Activated naive CD4-positive, alpha-beta T cell treated with anti-CD3 and anti-CD28 coated beads, Interleukin-2, amount 10 ng/mL, durations not matched to agents 7 days and 5 days (primary cell): ENCODE measurements around the gene GGCX.
"Not testable (repeated sequence)": the region's sequence is repeated elsewhere in the genome, so short reads cannot be mapped to it uniquely, and the experiment has no call there.

Experiments used
- CTCF ChIA-PET: fragments of 350-600 bp; sonication (Branson Sonifier 250); formaldehyde crosslinking; loops from one replicate; lab custom pipeline; 2021; ENCODE audit warnings: antibody characterized with exemption; lab: Charles Lee
- DNase-seq: peaks from one replicate; pipeline ENCODE4 v3.0.0-alpha.2; 2020
- H3K27ac Mint-ChIP-seq: one replicate; pipeline ENCODE4 v1.8.0; 2021; ENCODE audit warnings: mild to moderate bottlenecking, moderate library complexity, mixed read lengths
- H3K27me3 Mint-ChIP-seq: one replicate; pipeline ENCODE4 v1.8.0; 2021; ENCODE audit warnings: mild to moderate bottlenecking, mixed read lengths
- H3K36me3 Mint-ChIP-seq: one replicate; pipeline ENCODE4 v1.8.0; 2021; ENCODE audit warnings: mixed read lengths
- H3K4me1 Mint-ChIP-seq: one replicate; pipeline ENCODE4 v1.8.0; 2021; ENCODE audit warnings: mixed read lengths
- H3K4me3 Mint-ChIP-seq: one replicate; pipeline ENCODE4 v1.8.0; 2021; ENCODE audit warnings: mild to moderate bottlenecking, moderate library complexity, mixed read lengths
- H3K9me3 Mint-ChIP-seq: one replicate; pipeline ENCODE4 v1.8.0; 2021; ENCODE audit warnings: mixed read lengths

GGCX gene

DNA sequence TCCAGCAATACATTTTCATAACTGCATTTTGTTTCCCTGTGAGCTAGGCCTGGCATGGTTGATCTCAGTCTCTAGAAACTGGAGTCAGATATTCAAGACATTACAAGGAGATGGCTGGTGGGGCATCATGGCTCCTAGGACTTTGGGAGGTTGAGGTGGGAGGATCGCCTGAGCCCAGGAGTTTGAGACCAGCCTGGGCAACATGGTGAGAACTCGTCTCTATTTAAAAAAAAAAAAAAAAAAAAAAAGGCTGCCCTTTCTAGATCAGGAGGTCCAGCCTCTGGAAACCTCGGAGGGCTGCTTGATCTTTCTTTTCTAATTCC is 15.7 kb upstream of the GGCX start:
- Mint-ChIP-seq H3K4me3 (peak overlapping the region; percentile 95), H3K9me3 (no peaks in the 10 kb centered on the region), H3K27ac (peak overlapping the region; percentile 86), H3K27me3 (peaks cover 33% of the 10 kb centered on the region), H3K36me3 (peaks cover 19% of the 10 kb centered on the region), H3K4me1 (peaks cover 40% of the 10 kb centered on the region)
- DNase-seq = no peak
- CTCF ChIA-PET = interaction anchor here (0.6 to 1.6 kb wide), 3 partner anchors 15 to 156 kb away, joined by 3 to 7 read pairs (median 3); no protein-coding TSS in a partner anchor

DNA sequence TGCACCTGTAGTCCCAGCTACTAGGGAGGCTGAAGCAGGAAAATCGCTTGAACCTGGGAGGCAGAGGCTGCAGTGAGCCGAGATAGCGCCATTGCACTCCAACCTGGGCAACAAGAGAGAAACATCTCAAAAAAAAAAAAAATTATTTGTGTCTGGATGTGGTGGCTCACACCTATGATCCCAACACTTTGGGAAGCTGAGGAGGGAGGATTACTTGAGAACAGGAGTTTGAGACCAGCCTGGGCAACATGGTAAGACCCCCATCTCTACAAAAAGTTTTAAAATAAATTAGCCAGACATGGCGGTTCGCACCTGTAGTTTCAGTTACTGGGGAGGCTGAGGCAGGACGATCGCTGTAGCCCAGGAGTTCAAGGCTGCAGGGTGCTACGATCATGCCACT is 14.4 kb upstream of the GGCX start:
- Mint-ChIP-seq H3K36me3 (peaks cover 12% of the 10 kb centered on the region), H3K27me3 (peaks cover 46% of the 10 kb centered on the region), H3K9me3 (no peaks in the 10 kb centered on the region), H3K4me1 (peaks cover 33% of the 10 kb centered on the region), H3K4me3 (no peak overlapping the region), H3K27ac (no peak overlapping the region)
- DNase-seq = no peak
- CTCF ChIA-PET = interaction anchor here (1.3 kb wide), 1 partner anchor 20 kb away, joined by 4 read pairs; the partner anchor contains the start of gene RNF181

DNA sequence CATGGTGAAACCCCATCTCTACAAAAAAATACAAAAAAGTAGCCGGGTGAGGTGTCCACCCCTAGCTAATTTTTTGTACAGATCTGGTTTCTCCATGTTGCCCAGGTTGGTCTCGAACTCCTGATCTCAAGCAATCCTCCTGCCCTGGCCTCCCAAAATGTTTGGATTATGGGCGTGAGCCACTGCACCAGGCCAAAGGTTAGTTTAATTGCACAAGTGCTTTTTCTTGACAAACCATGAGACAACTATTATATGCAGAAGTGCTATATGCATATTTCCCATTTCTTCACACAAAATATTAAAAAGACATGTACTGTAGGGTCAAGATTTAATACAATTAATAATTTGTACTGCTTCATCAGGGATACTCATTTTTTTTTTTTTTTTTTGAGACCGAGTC is 5.0 kb upstream of the GGCX start:
- Mint-ChIP-seq H3K4me1 (peaks cover 17% of the 10 kb centered on the region), H3K36me3 (peaks cover 1% of the 10 kb centered on the region), H3K27me3 (peaks cover 38% of the 10 kb centered on the region), H3K27ac (no peak overlapping the region), H3K4me3 (no peak overlapping the region), H3K9me3 (no peaks in the 10 kb centered on the region)
- DNase-seq = no peak
- CTCF ChIA-PET = no interaction called here

DNA sequence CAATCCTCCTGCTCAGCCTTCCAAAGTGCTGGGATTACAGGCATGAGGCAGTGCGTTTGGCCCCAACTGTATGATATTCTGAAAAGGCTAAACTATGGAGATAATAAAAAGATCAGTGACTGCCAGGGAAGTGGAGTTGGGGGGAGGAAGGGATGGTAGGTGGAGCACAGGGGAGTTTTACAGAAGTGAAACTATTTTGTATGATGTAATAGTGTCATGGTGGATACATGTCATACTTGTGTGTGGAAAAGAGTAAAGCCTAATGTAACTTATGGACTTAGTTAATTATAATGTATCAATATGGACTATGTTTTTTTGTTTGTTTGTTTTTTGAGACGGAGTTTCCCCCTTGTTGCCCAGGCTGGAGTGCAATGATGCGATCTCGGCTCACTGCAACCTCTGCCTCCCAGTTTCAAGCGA is 2.9 kb upstream of the GGCX start:
- DNase-seq = no peak
- CTCF ChIA-PET = no interaction called here
- H3K4me3 Mint-ChIP-seq = no peak overlapping the region
- H3K27ac Mint-ChIP-seq = no peak overlapping the region
- peaks cover 1% of the 10 kb centered on the region for H3K36me3 Mint-ChIP-seq
- H3K27me3 Mint-ChIP-seq = peaks cover 17% of the 10 kb centered on the region
- H3K9me3 Mint-ChIP-seq = no peaks in the 10 kb centered on the region
- H3K4me1 Mint-ChIP-seq = peaks cover 36% of the 10 kb centered on the region

DNA sequence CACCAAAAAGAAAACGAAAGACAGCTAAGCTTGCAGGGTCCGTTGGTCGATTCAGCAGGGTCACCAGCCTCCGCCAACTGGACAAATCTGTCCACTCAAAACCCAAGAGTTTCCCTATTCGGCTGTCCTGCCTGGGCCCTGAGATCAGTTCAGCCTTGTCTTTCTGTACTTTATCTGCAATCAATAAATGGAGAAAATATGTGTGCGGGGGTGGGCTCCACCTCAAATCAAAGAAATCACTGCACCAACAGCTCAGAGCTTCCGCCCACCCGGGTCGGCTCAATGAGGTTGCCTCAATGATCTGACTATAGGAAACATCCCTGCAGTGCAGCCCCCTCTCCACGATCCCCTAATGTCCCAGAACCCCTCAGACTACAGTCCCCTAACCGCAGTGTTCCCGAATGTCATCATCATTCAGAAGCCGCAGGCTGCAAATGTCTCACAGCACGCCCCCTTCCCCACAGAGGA is 447 bp downstream of the GGCX start:
- Mint-ChIP-seq H3K27me3 (peaks cover 9% of the 10 kb centered on the region), H3K27ac (peak overlapping the region; percentile 97), H3K4me1 (peaks cover 40% of the 10 kb centered on the region), H3K36me3 (peaks cover 6% of the 10 kb centered on the region), H3K9me3 (no peaks in the 10 kb centered on the region), H3K4me3 (peak overlapping the region; percentile 98)
- CTCF ChIA-PET = interaction anchor here (0.6 to 3.9 kb wide), 4 partner anchors 11 to 140 kb away, joined by 3 to 33 read pairs (median 5); no protein-coding TSS in a partner anchor
- DNase-seq = no peak

DNA sequence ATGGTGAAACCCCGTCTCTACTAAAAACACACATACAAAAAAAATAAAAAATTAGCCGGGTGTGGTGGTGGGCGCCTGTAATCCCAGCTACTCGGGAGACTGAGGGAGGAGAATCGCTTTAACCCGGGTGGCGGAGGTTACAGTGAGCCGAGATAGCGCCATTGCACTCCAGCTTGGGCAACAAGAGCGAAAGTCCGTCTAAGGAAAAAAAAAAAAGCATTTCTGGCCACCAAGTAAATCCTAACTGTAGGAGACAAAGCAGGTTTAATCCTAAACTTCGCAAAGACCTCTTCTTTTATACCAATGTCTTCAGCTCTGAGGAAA is 928 bp downstream of the GGCX start:
- not testable (repeated sequence) for H3K36me3 Mint-ChIP-seq
- CTCF ChIA-PET = interaction anchor here (0.6 to 3.9 kb wide), 4 partner anchors 10 to 140 kb away, joined by 3 to 33 read pairs (median 5); no protein-coding TSS in a partner anchor

DNA sequence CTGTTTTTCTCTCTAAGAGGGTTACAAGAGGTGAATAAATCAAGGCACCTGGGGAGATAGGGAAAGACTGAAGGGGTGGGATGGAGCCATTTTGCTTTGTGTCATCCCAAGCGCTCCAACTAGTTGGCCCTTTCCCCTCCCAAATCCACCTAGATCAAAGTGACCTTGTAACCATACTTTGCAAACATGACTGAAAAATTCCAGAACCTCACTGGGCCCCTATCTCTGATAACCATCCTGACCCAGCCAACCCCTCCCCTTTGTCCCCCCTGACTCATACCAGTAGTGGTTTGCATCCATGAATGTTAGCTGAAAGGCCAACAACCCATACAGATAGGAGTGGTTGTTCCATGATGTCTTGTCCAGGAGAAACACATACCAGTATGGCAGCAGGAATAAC is 3.1 kb downstream of the GGCX start:
- H3K27ac Mint-ChIP-seq = no peak overlapping the region

More for the DNA sequence above, 928 bp downstream of the GGCX start:
- H3K27me3 Mint-ChIP-seq, H3K9me3 Mint-ChIP-seq, H3K27ac Mint-ChIP-seq, DNase-seq: not testable (repeated sequence)
- H3K4me1 Mint-ChIP-seq = peaks cover 40% of the 10 kb centered on the region
- H3K4me3 Mint-ChIP-seq = peak overlapping the region; percentile 98

DNA sequence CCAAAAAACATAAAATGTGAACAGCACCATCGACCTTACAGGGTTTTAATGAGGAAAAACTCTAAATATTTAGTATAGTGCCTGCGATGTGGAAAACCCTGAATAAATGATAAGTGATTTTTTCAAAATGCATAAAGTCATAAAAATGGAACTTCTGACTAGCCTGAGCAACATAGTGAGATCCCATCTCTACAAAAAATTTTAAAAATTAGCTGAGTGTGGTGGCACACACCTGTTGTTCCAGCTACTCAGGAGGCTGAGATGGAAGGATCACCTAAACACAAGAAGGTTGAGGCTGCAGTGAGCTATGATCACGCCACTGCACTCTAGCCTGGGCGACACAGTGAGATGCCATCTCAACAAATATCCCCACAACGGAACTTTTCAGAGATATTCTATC is 4.2 kb downstream of the GGCX start:
- DNase-seq = no peak
- Mint-ChIP-seq H3K36me3 (peaks cover 22% of the 10 kb centered on the region), H3K27me3 (peaks cover 5% of the 10 kb centered on the region), H3K9me3 (no peaks in the 10 kb centered on the region), H3K27ac (no peak overlapping the region), H3K4me3 (no peak overlapping the region), H3K4me1 (peaks cover 32% of the 10 kb centered on the region)
- CTCF ChIA-PET = interaction anchor here (1.1 to 10.1 kb wide), 4 partner anchors 14 to 257 kb away, joined by 3 to 197 read pairs (median 4); partner anchors contain the start of gene SH2D6

More for the DNA sequence above, 3.1 kb downstream of the GGCX start:
- Mint-ChIP-seq H3K36me3 (peaks cover 17% of the 10 kb centered on the region), H3K9me3 (no peaks in the 10 kb centered on the region), H3K4me1 (peaks cover 33% of the 10 kb centered on the region), H3K4me3 (no peak overlapping the region), H3K27me3 (peaks cover 5% of the 10 kb centered on the region)
- CTCF ChIA-PET = interaction anchor here (1.1 to 3.9 kb wide), 2 partner anchors 8 to 192 kb away, joined by 3 to 33 read pairs; no protein-coding TSS in a partner anchor
- no peak for DNase-seq

DNA sequence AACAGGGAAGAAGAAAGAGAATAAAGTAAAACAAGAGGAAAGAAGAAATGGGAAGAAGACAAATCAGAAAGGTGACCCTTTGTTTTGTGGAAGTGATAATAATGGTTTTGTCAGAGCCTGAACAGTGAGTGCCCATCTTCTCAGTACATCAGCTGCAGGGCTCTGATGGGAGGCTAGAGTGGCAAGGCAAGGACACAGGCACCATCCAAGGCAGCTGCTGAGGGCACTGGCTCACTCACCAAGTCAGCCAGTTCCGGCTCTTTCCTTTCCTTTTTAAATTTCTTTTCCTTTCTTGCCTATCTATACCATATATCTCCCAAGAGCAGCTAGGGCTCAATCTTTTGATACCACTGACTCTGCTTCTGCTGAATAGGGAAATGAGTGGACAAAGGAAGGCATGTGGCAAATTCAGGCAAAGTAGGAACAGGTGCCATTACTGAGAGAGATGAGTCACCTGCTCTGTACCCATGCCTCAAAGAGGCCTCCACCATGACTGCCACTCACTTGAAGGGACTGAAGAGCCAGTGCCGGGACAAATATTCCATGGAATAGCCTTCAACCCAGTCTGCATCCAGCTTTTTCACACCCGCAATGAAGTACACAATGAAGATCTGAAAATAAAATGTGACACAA is 6.2 kb downstream of the GGCX start:
- no peak for DNase-seq
- no peak overlapping the region for H3K27ac Mint-ChIP-seq
- H3K4me3 Mint-ChIP-seq = no peak overlapping the region
- CTCF ChIA-PET = interaction anchor here (0.6 to 10.1 kb wide), 4 partner anchors 24 to 255 kb away, joined by 3 to 197 read pairs (median 62); partner anchors contain the start of gene SH2D6
- H3K9me3 Mint-ChIP-seq = no peaks in the 10 kb centered on the region
- no peaks in the 10 kb centered on the region for H3K27me3 Mint-ChIP-seq
- H3K4me1 Mint-ChIP-seq = peaks cover 19% of the 10 kb centered on the region
- peaks cover 34% of the 10 kb centered on the region for H3K36me3 Mint-ChIP-seq

DNA sequence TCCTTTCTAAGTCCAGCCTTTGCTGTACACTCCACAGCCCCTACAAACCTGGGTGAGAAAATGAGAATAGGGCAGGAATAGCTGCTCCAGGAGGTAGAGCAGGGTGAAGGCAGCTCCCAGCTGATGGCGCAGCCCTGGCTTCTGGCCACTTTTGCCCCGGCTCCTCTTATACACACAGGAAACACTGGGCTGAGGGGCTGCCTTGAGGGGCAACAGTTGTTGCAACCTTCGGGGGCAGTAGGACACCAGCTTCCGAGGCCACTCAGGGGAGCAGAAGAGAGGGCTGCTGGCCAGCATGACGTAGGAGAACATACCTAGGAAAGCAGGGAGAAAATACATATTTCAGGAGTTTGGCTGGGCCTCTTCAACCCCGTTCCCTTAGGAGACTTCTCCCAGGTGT is 8.1 kb downstream of the GGCX start:
- H3K4me3 Mint-ChIP-seq = no peak overlapping the region
- CTCF ChIA-PET = interaction anchor here (1.9 to 10.1 kb wide), 5 partner anchors 13 to 162 kb away, joined by 4 to 197 read pairs (median 34); partner anchors contain the start of genes MAT2A and SH2D6
- H3K27me3 Mint-ChIP-seq = no peaks in the 10 kb centered on the region
- peaks cover 6% of the 10 kb centered on the region for H3K4me1 Mint-ChIP-seq
- H3K9me3 Mint-ChIP-seq = no peaks in the 10 kb centered on the region
- H3K27ac Mint-ChIP-seq = no peak overlapping the region
- peaks cover 36% of the 10 kb centered on the region for H3K36me3 Mint-ChIP-seq
- no peak for DNase-seq

DNA sequence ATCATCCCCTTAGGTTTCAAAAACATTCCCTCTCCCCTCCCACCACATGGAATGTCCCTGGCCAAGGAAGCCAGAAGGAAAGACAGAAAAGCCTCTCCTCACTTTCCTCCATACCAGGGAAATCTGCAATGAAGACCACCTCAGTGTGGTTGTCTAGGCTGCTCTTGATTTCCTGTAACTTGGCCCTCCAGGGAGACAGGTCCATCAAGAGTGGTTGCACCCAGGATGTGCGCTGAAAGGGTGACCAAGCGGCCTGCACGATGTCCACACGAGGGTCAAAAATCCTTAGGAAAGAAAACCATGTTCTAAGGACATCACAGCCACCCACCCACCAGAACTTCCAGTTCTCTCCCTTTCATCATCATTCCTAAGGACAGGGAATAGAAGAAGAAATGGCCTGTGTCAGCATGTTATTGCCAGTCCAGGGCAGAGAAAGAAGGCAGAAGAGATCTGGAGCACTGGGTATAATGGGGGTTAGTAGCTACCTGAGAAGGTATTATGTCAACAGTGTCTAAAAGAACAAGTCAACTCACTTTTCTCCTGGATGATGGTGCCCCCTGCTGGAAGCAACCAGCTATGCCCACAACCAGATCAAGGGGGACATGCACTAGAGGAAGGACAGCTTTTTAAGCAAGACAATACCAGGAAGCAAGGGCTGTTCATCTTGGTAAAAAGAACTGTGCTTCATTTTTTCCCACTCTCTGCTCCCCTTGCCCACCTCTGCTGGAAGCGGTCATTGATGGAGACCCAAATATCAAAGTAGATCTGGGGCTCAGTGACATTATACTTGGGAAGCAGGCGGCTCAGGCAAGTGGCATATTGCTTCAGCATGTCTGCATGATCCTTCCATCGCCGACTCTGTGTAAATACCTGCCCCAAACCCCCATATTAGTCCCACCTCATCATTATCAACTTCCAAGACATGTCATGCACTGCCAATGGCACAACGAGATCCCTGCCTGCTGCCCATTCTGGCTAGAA is 9.3 kb downstream of the GGCX start:
- peak; percentile 94 for DNase-seq
- Mint-ChIP-seq H3K36me3 (peaks cover 42% of the 10 kb centered on the region), H3K4me3 (no peak overlapping the region), H3K9me3 (no peaks in the 10 kb centered on the region), H3K4me1 (peaks cover 6% of the 10 kb centered on the region), H3K27ac (peak overlapping the region; percentile 70), H3K27me3 (no peaks in the 10 kb centered on the region)
- CTCF ChIA-PET = interaction anchor here (0.5 to 10.1 kb wide), 27 partner anchors 8 to 267 kb away, joined by 3 to 197 read pairs (median 4); partner anchors contain the start of genes ELMOD3, GGCX, MAT2A and RETSAT

DNA sequence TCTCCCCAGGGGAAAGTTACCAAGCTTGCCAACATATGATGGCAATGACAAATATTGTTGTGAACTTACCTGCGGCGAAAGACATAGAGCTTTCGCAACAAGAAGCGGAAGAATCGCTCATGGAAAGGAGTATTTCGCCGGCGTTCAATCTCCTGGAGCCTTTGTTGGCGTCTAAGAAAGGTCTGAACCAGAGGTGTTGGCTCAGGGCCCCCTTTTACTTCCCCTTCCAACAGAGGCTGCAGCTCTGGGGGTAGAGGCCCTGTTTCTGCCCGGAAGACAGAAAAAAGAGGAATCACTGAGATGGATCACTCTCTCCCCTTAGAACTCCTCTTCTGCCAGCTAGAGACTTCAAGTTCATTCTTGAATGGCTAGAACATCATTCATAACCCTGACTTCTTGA is 10.8 kb downstream of the GGCX start:
- Mint-ChIP-seq H3K9me3 (no peaks in the 10 kb centered on the region), H3K4me3 (no peak overlapping the region), H3K27ac (no peak overlapping the region), H3K27me3 (no peaks in the 10 kb centered on the region), H3K4me1 (peaks cover 6% of the 10 kb centered on the region), H3K36me3 (peaks cover 47% of the 10 kb centered on the region)
- DNase-seq = no peak
- CTCF ChIA-PET = interaction anchor here (0.9 to 10.1 kb wide), 15 partner anchors 10 to 250 kb away, joined by 3 to 197 read pairs (median 9); partner anchors contain the start of genes GGCX, MAT2A, SH2D6 and VAMP8

DNA sequence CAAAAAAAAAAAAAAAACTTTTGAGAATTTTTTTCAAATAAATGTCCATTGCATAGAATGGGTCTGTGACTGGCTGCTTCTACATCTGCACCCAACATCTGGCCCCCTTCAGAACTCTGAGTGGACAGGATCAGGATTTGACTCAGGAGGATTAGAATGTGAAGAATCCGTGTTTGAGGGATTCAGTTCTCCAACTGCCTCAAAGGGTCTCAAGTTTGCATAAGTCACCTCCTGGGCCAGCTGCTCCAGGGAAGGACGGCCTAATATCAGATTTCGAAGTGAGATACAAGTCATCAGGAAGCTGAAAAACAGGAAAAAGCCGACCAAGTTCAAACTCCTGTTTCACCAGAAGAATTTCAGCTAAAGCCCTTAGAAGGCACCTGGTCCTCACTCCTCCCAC is 11.5 kb downstream of the GGCX start:
- Mint-ChIP-seq H3K27me3 (no peaks in the 10 kb centered on the region), H3K4me1 (peaks cover 6% of the 10 kb centered on the region), H3K27ac (no peak overlapping the region), H3K36me3 (peaks cover 50% of the 10 kb centered on the region), H3K4me3 (no peak overlapping the region), H3K9me3 (no peaks in the 10 kb centered on the region)
- no peak for DNase-seq
- CTCF ChIA-PET = interaction anchor here (1.1 to 10.1 kb wide), 10 partner anchors 9 to 249 kb away, joined by 3 to 197 read pairs (median 12); partner anchors contain the start of genes GGCX, MAT2A and SH2D6
